DND-41 (cell line): ENCODE data around the gene FREY1.

Experiments
- CTCF ChIP-seq: IDR thresholded peaks from 2 replicates; pipeline ENCODE4 v1.5.1; 2012; ENCODE audit warnings: borderline replicate concordance, low read length, moderate library complexity, mild to moderate bottlenecking; ENCODE audit not compliant: poor library complexity, severe bottlenecking; ENCODE audit errors: extremely low read depth
- EZH2 ChIP-seq: IDR thresholded peaks from 3 replicates; pipeline ENCODE4 v1.6.1; 2012; ENCODE audit warnings: borderline replicate concordance, low read depth, mild to moderate bottlenecking, moderate library complexity, low read length, inconsistent platforms; ENCODE audit not compliant: severe bottlenecking

- TF ChIP-seq CTCF (no peak), EZH2 (no peak)
Measured at GRCh38 chr11:45902452-45903380, 4.4 kb downstream of the FREY1 start.
